PC-9 (cell line): Measurements from ENCODE around the gene FGF1. TPM values are rescaled to one million over a fixed set of nuclear protein-coding genes. Genes with fewer than 3 reads are reported as not detected.

ENCODE experiments used
- BruUV-seq: library from RNA; stranded (reverse); fragments of 400-500 nt; replicated peaks from 2 replicates; lab custom pipeline; 2021; lab: Mats Ljungman, UMichigan
- CTCF ChIA-PET: fragments of 300-600 bp; sonication (Branson Sonifier 250); formaldehyde crosslinking; loops from one replicate; lab custom pipeline; 2022; ENCODE audit warnings: antibody characterized with exemption; lab: Charles Lee
- POLR2A ChIA-PET: fragments of 300-600 bp; sonication (Branson Sonifier 250); formaldehyde crosslinking; loops from one replicate; lab custom pipeline; 2022; ENCODE audit warnings: antibody characterized with exemption; ENCODE audit not compliant: unreplicated experiment; lab: Charles Lee
- DNase-seq, 2 experiments: peaks; one replicate each; pipeline versions ENCODE4 v3.0.0 to v3.0.0-alpha.2; 2015 to 2022; ENCODE audit warnings: mixed read lengths in 1 of 2
- H2AFZ ChIP-seq: fragments of 200-600 bp; sonication (generic); 2 replicates; pipeline ENCODE4 v1.8.1; 2017; ENCODE audit warnings: antibody characterized with exemption
- H3F3A ChIP-seq: fragments of 200-600 bp; sonication (generic); 2 replicates; pipeline ENCODE4 v1.8.1; 2017; ENCODE audit warnings: antibody characterized with exemption, mild to moderate bottlenecking, low read depth; ENCODE audit not compliant: insufficient read depth
- H3K27ac ChIP-seq: fragments of 200-600 bp; sonication (generic); 2 replicates; pipeline ENCODE4 v1.6.1; 2016; ENCODE audit warnings: mixed run types
- H3K27me3 ChIP-seq: fragments of 200-600 bp; sonication (generic); 2 replicates; pipeline ENCODE4 v1.6.1; 2016; ENCODE audit warnings: low read depth, mixed run types; ENCODE audit not compliant: insufficient read depth
- H3K36me3 ChIP-seq: fragments of 200-600 bp; sonication (generic); 2 replicates; pipeline ENCODE4 v1.6.1; 2016; ENCODE audit warnings: low read depth, mixed run types
- H3K4me1 ChIP-seq: fragments of 200-600 bp; sonication (generic); replicated peaks from 2 replicates; pipeline ENCODE4 v1.6.1; 2016; ENCODE audit warnings: mixed run types; ENCODE audit not compliant: insufficient read depth
- H3K4me2 ChIP-seq: fragments of 200-600 bp; sonication (generic); 2 replicates; pipeline ENCODE4 v1.6.1; 2017; ENCODE audit warnings: mixed run types
- H3K4me3 ChIP-seq: fragments of 200-600 bp; sonication (generic); 2 replicates; pipeline ENCODE4 v1.6.1; 2016; ENCODE audit warnings: mixed run types
- H3K79me2 ChIP-seq: fragments of 200-600 bp; sonication (generic); 2 replicates; pipeline ENCODE4 v1.6.1; 2017; ENCODE audit warnings: low read depth, mixed run types
- H3K9me2 ChIP-seq: fragments of 200-600 bp; sonication (generic); 2 replicates; pipeline ENCODE4 v1.8.1; 2017; ENCODE audit warnings: mild to moderate bottlenecking; ENCODE audit not compliant: insufficient read depth
- H3K9me3 ChIP-seq: fragments of 200-600 bp; sonication (generic); 2 replicates; pipeline ENCODE4 v1.8.1; 2016; ENCODE audit warnings: low read depth; ENCODE audit not compliant: insufficient read depth
- H4K20me1 ChIP-seq: fragments of 200-600 bp; sonication (generic); 2 replicates; pipeline ENCODE4 v1.8.1; 2017; ENCODE audit not compliant: insufficient read depth
- EZH2 ChIP-seq: fragments of 200-600 bp; sonication (generic); IDR thresholded peaks from 2 replicates; pipeline ENCODE4 v1.8.0; 2017; ENCODE audit warnings: antibody characterized with exemption, low read depth
- intact Hi-C: fragments of 100-400 bp; cut with micrococcal nuclease; formaldehyde crosslinking; loops from one replicate; pipeline ENCODE4 v1.10.0; 2022; ENCODE audit not compliant: unreplicated experiment
- total RNA-seq: library from RNA; stranded (reverse); gene quantifications from 2 replicates; pipeline ENCODE4 v1.2.3, GENCODE V29; 2021
- TF ChIP-seq, protein P1 (sequence below): fragments of 200-600 bp; sonication (generic); conservative IDR thresholded peaks from 2 replicates; pipeline ENCODE4 v1.6.1; 2017; ENCODE audit warnings: mixed run types, antibody characterized with exemption, mild to moderate bottlenecking, moderate library complexity

The FGF1 gene
- total RNA-seq, 1 experiment from 2014 or later: 0.44 TPM

DNA sequence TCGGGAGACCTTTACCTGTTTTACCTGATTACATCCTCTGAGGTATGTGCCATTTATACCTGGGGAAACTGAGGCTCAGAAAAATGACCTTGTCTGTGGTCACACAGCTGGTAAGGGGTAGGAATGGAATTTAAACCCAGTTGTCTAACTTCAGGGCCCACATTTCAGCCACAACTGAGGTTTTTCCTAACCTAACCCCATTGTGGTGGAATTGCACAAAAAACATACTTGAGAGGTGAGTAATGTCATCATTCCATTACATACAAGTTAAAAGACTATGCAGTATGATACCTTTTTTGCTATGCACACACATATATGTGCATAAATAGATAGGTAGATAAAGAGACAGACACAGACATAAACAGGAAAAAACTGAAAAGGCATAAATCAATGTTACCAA lies 14.1 kb downstream of the FGF1 start:
- Histone ChIP-seq H3K4me2 (peak overlapping the region; percentile 31; the same call in 1 of the 2 replicates), H2AFZ (no peak overlapping the region), H3K27ac (no peak overlapping the region), H3K36me3 (no peaks in the 10 kb centered on the region), H4K20me1 (no peaks in the 10 kb centered on the region), H3K27me3 (no peaks in the 10 kb centered on the region), H3K4me3 (no peak overlapping the region), H3K79me2 (no peaks in the 10 kb centered on the region), H3K9me3 (no peaks in the 10 kb centered on the region), H3F3A (peaks cover 8% of the 10 kb centered on the region; the same call in 1 of the 2 replicates), H3K4me1 (peaks cover 26% of the 10 kb centered on the region), H3K9me2 (no peaks in the 10 kb centered on the region)
- peak in 1 of 2 experiments; percentile 68 for DNase-seq
- POLR2A ChIA-PET: no interaction called here
- CTCF ChIA-PET: interaction anchor here (0.6 kb wide), 2 partner anchors 49 to 484 kb away, joined by 3 to 4 read pairs; no protein-coding TSS in a partner anchor
- TF ChIP-seq EZH2: no peak
- TF ChIP-seq, protein P1, sequence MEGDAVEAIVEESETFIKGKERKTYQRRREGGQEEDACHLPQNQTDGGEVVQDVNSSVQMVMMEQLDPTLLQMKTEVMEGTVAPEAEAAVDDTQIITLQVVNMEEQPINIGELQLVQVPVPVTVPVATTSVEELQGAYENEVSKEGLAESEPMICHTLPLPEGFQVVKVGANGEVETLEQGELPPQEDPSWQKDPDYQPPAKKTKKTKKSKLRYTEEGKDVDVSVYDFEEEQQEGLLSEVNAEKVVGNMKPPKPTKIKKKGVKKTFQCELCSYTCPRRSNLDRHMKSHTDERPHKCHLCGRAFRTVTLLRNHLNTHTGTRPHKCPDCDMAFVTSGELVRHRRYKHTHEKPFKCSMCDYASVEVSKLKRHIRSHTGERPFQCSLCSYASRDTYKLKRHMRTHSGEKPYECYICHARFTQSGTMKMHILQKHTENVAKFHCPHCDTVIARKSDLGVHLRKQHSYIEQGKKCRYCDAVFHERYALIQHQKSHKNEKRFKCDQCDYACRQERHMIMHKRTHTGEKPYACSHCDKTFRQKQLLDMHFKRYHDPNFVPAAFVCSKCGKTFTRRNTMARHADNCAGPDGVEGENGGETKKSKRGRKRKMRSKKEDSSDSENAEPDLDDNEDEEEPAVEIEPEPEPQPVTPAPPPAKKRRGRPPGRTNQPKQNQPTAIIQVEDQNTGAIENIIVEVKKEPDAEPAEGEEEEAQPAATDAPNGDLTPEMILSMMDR: no peak
- intact Hi-C loops: no loop called here
- no TSS peak for BruUV-seq

DNA sequence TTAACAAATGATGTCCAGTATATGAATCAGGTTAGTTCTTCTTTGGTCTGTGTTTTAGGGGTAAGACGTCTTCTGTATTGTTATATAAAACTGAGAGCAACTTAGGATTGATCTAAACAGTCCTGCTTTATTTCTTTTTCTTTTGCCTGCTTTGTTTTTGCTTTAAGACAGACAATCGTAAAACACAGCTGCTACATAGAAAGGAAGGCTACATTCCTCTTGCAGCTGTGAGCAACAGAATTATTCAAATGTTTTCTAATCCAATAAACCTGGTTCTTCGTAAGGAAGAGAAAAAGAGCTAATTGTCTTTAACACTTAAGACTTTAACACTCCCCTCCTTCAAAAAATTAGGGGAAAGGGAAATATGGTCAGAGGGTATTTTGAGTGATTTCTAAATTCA lies 14.6 kb downstream of the FGF1 start:
- POLR2A ChIA-PET: no interaction called here
- no peak for DNase-seq
- Histone ChIP-seq H2AFZ (no peak overlapping the region), H3K27me3 (no peaks in the 10 kb centered on the region), H3K4me3 (no peak overlapping the region), H3K9me2 (no peaks in the 10 kb centered on the region), H3K79me2 (no peaks in the 10 kb centered on the region), H3K4me1 (peaks cover 26% of the 10 kb centered on the region), H4K20me1 (no peaks in the 10 kb centered on the region), H3K27ac (no peak overlapping the region), H3K4me2 (peak overlapping the region; percentile 31; the same call in 1 of the 2 replicates), H3K9me3 (no peaks in the 10 kb centered on the region), H3K36me3 (no peaks in the 10 kb centered on the region), H3F3A (peaks cover 8% of the 10 kb centered on the region; the same call in 1 of the 2 replicates)
- CTCF ChIA-PET: interaction anchor here (0.5 to 0.6 kb wide), 2 partner anchors 20 to 485 kb away, joined by 3 to 4 read pairs; no protein-coding TSS in a partner anchor
- BruUV-seq: no TSS peak
- no peak for TF ChIP-seq EZH2
- TF ChIP-seq, protein P1: no peak
- intact Hi-C loops: no loop called here

DNA sequence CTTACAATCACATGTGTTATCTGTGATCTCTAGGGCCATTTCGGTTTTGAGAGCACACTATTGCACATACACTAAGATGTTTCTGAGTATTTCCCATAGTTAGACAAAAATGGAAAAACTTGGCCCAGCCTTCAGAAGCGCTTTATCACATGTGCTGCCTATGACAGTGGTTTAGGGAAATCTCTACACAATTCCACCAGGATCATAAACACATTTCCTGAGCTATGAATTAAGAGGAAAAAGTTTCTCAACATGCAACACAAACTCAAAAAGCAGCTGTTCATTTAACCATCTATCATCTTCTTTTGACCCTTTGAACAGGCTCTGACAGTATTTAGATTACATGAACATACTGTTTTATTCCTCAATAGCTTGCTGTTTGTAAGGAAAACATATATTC lies 15.1 kb downstream of the FGF1 start:
- no peak overlapping the region for H2AFZ ChIP-seq
- H3K9me3 ChIP-seq: no peaks in the 10 kb centered on the region
- DNase-seq: no peak
- H3K4me2 ChIP-seq: no peak overlapping the region
- intact Hi-C loops: no loop called here
- no peaks in the 10 kb centered on the region for H3K79me2 ChIP-seq
- no peaks in the 10 kb centered on the region for H3K9me2 ChIP-seq
- BruUV-seq: no TSS peak
- peaks cover 26% of the 10 kb centered on the region for H3K4me1 ChIP-seq
- H3K36me3 ChIP-seq: no peaks in the 10 kb centered on the region
- no peak overlapping the region for H3K27ac ChIP-seq
- CTCF ChIA-PET: interaction anchor here (0.5 kb wide), 1 partner anchor 19 kb away, joined by 4 read pairs; no protein-coding TSS in a partner anchor
- H4K20me1 ChIP-seq: no peaks in the 10 kb centered on the region
- no peak overlapping the region for H3K4me3 ChIP-seq
- no peaks in the 10 kb centered on the region for H3K27me3 ChIP-seq
- H3F3A ChIP-seq: peaks cover 8% of the 10 kb centered on the region; the same call in 1 of the 2 replicates
- TF ChIP-seq, protein P1: no peak
- TF ChIP-seq EZH2: no peak
- POLR2A ChIA-PET: interaction anchor here (0.7 kb wide), 1 partner anchor 28 kb away, joined by 5 read pairs; no protein-coding TSS in a partner anchor
